Measurements from ENCODE around the gene CD72. TPM values are rescaled to one million over a fixed set of nuclear protein-coding genes. Genes with fewer than 3 reads are reported as not detected.

Gene CD72
- polyA plus RNA-seq, 1 experiment, result 1.7 TPM

DNA sequence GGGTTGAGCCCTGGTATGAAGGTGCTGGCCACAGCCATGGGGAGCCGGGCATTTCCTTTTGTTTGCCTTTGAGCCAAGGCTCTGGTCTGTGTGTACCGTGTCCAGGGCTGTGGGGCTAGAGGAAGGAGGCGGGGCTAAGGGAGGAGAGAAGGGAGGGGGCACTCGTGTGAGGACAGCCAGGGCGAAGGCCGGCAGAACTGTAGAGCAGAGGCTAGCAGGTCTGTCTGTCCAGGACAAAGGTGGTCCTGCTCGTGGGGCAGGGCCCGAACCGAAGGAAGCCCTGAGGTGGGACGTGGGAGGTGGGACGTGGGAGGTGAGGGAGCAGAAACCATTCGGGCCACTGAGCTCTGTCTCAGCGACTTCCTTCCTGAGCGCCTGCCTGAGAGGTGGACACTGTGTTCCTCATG is 54.4 kb downstream of the CD72 start:
- ChIA-PET POLR2A (no interaction called here), CTCF (interaction anchor here (1.0 kb wide), 1 partner anchor 42 kb away, joined by 4 read pairs; no protein-coding TSS in a partner anchor)
- no peak overlapping the region for H3K4me3 ChIP-seq (ENCODE audit: low read depth, low read length)
- DNase-seq (ENCODE audit: low read depth), result no peak
- TF ChIP-seq, protein P1, sequence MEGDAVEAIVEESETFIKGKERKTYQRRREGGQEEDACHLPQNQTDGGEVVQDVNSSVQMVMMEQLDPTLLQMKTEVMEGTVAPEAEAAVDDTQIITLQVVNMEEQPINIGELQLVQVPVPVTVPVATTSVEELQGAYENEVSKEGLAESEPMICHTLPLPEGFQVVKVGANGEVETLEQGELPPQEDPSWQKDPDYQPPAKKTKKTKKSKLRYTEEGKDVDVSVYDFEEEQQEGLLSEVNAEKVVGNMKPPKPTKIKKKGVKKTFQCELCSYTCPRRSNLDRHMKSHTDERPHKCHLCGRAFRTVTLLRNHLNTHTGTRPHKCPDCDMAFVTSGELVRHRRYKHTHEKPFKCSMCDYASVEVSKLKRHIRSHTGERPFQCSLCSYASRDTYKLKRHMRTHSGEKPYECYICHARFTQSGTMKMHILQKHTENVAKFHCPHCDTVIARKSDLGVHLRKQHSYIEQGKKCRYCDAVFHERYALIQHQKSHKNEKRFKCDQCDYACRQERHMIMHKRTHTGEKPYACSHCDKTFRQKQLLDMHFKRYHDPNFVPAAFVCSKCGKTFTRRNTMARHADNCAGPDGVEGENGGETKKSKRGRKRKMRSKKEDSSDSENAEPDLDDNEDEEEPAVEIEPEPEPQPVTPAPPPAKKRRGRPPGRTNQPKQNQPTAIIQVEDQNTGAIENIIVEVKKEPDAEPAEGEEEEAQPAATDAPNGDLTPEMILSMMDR (IDR thresholded peaks at IDR 0.05; ENCODE audit: insufficient read depth, low read depth, low read length), result no peak
- no peaks in the 10 kb centered on the region for H3K27me3 ChIP-seq (ENCODE audit: control insufficient read depth, insufficient read depth, low read length)
- peaks cover 30% of the 10 kb centered on the region for H3K36me3 ChIP-seq (ENCODE audit: control insufficient read depth, insufficient read depth, low read length)

DNA sequence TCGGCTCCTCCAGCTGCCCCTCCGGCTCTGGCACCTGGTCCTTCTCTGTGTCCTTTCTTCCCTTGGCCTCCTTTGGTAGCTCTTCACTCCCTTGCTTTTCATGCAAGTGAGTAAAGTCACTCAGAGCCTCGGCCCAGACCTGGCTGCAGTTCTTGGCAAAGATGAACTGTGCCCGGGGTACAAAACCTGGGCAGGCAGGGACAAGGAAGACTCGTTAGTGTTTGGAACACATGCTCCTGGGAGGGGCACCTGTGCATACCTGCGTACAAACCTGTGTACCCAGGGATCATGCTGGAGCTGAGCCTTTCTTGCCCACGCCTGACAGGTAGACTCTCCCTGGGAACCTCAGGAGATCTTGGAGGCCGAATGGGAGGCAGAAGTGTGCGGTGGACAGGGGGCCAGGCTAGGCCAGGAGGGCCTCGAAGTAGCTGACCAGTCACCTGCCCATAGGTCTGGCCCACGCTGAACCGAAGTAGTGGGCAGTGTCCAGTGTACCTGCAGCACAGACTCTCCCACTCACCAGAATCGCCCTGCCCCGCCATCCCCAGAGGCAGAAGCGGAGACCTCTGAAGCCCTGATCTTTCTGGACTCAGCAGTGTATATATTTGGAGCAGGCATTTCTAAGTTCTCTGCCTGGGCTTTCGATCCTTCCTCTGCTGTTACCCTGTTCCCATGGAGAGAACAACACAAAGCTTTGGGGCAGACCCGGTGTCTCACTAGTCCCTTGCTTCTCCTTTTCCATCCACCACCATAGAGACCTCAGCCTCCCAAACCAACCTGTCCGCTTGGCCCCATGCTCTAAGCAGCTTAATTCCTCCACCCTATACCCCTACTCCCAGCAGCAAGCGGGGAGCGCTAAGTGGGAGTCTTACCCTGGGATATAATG is 55.1 kb downstream of the CD72 start:
- POLR2A ChIA-PET, result interaction anchor here (0.6 kb wide), 1 partner anchor 24 kb away, joined by 3 read pairs; no protein-coding TSS in a partner anchor
- no peak for DNase-seq (ENCODE audit: low read depth)

DNA sequence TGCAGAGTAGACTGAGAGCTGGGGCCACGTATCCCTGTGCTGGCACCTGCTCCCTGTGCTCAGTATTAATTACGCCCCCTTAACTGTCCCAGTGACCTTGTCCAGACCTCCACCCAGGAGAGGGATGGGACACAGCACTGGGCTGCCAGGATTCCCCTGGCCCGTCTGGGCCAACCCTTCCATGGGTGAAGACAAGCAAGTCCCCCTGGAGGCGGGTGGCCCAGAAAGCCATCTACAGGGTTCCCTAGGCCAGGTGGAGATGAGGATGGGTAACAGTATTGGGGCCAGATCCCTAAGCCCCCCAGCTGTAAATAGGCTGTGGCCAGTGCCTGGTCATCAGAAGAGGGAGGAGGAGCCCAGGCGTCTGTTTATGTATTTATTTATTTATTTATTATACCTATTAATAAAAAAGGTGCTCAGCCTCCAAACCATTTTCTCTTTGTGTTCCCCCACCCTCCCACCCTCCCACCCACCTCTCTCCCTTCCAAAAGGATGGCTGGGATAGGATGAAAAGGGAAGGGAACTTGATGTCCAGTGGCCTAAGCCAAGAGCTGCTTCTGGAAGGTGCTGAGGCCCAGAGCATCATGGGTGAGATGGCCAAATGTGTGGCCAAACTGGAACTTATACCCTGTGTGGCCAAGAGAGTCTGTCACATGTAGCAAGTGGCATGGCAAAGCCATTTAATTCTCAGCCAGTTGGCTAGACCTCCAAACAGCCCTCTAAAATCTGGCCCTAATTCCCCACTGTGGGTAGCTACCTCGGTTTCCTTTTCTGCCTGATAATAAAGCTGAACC is 56.5 kb downstream of the CD72 start:
- ChIA-PET CTCF (interaction anchor here (0.7 to 1.3 kb wide), 3 partner anchors 8 to 465 kb away, joined by 3 to 5 read pairs (median 3); partner anchors contain the start of gene PIGO), POLR2A (no interaction called here)
- no peak for DNase-seq (ENCODE audit: low read depth)
- Histone ChIP-seq H3K4me3 (ENCODE audit: low read depth, low read length) (no peak overlapping the region), H3K27me3 (ENCODE audit: control insufficient read depth, insufficient read depth, low read length) (no peaks in the 10 kb centered on the region), H3K36me3 (ENCODE audit: control insufficient read depth, insufficient read depth, low read length) (peaks cover 47% of the 10 kb centered on the region)
- TF ChIP-seq, protein P1 (IDR thresholded peaks at IDR 0.05; ENCODE audit: insufficient read depth, low read depth, low read length), result no peak

More for the DNA sequence above, 55.1 kb downstream of the CD72 start:
- Histone ChIP-seq H3K4me3 (ENCODE audit: low read depth, low read length) (no peak overlapping the region), H3K36me3 (ENCODE audit: control insufficient read depth, insufficient read depth, low read length) (peaks cover 35% of the 10 kb centered on the region), H3K27me3 (ENCODE audit: control insufficient read depth, insufficient read depth, low read length) (no peaks in the 10 kb centered on the region)
- TF ChIP-seq, protein P1 (IDR thresholded peaks at IDR 0.05; ENCODE audit: insufficient read depth, low read depth, low read length), result no peak
- CTCF ChIA-PET, result interaction anchor here (1.0 to 1.1 kb wide), 2 partner anchors 10 to 42 kb away, joined by 4 to 5 read pairs; no protein-coding TSS in a partner anchor

DNA sequence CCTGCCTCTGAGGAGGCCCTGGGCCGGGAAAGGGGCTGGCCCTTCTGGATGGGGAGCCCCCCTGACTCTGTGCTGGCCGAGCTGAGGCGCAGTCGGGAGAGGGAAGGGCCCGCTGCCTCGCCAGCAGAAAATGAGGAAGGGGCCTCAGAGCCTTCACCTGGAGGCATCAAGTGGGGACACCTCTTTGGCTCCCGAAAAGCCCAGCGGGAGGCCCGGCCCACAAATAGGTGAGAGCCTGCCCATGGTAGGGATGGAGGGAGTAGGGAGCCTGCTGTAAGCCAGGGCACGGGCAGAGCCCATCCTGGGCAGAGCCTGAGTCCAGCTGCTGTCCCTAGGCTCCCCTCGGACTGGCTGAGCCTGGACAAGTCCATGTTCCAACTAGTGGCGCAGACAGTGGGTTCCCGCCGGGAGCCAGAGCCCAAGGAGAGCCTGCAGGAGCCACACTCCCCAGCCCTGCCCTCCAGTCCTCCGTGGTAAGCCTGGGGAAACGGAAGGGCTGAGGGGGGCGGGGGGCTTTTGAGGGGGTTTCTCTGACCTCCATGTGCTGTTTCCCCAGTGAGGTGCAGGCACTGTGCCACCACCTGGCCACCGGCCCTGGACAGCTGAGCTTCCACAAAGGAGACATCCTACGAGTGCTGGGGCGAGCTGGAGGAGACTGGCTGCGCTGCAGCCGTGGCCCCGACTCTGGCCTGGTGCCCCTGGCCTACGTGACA is 57.4 kb downstream of the CD72 start:
- H3K36me3 ChIP-seq (ENCODE audit: control insufficient read depth, insufficient read depth, low read length), result peaks cover 54% of the 10 kb centered on the region
- POLR2A ChIA-PET, result no interaction called here
- no peak overlapping the region for H3K4me3 ChIP-seq (ENCODE audit: low read depth, low read length)
- CTCF ChIA-PET, result no interaction called here
- TF ChIP-seq, protein P1 (IDR thresholded peaks at IDR 0.05; ENCODE audit: insufficient read depth, low read depth, low read length), result no peak
- H3K27me3 ChIP-seq (ENCODE audit: control insufficient read depth, insufficient read depth, low read length), result no peaks in the 10 kb centered on the region
- no peak for DNase-seq (ENCODE audit: low read depth)

Small RNA genes lying within 50 kb of the gene (small RNA-seq; reads per million reads assigned to genes)
- gene MIR4667 (ENCODE audit: insufficient read length, low read depth, low replicate concordance), result not detected
- gene RMRP (ENCODE audit: insufficient read length, low read depth, low replicate concordance), result not detected
- gene RPS29P17 (ENCODE audit: insufficient read length, low read depth, low replicate concordance), result not detected

Other genes with a start within 250 kb of the CD72 start
- gene RUSC2, start 128.3 kb downstream of the CD72 start, polyA plus RNA-seq (2011; rRNA removed), result 19.6 and 43.3 TPM in 2 replicates
- gene TESK1, start 13.2 kb downstream of the CD72 start, polyA plus RNA-seq (2011; rRNA removed), result 23.2 and 32.6 TPM in 2 replicates
- gene SIT1, start 32.5 kb upstream of the CD72 start, polyA plus RNA-seq (2011; rRNA removed), result not detected in 2 replicates
- 235 and 1,738 TPM in 2 replicates for gene RMRP, start 39.6 kb upstream of the CD72 start, polyA plus RNA-seq (2011; rRNA removed)
- gene CCDC107, start 39.9 kb upstream of the CD72 start, polyA plus RNA-seq (2011; rRNA removed), result 22.0 and 27.9 TPM in 2 replicates
- 2.7 and 4.1 TPM in 2 replicates for gene ARHGEF39, start 46.8 kb upstream of the CD72 start, polyA plus RNA-seq (2011; rRNA removed)
- gene CA9, start 55.5 kb upstream of the CD72 start, polyA plus RNA-seq (2011; rRNA removed), result 0.13 and 0.32 TPM in 2 replicates
- gene TPM2, start 71.5 kb upstream of the CD72 start, polyA plus RNA-seq (2011; rRNA removed), result 1,727 and 2,061 TPM in 2 replicates
- 215 and 399 TPM in 2 replicates for gene TLN1, start 113.8 kb upstream of the CD72 start, polyA plus RNA-seq (2011; rRNA removed)
- 67.9 and 75.8 TPM in 2 replicates for gene CREB3, start 114.3 kb upstream of the CD72 start, polyA plus RNA-seq (2011; rRNA removed)
- 30.3 and 44.1 TPM in 2 replicates for gene GBA2, start 130.8 kb upstream of the CD72 start, polyA plus RNA-seq (2011; rRNA removed)
- gene RGP1, start 130.9 kb upstream of the CD72 start, polyA plus RNA-seq (2011; rRNA removed), result 17.4 and 19.7 TPM in 2 replicates
- not detected in 2 replicates for gene MSMP, start 135.9 kb upstream of the CD72 start, polyA plus RNA-seq (2011; rRNA removed)
- 30.1 and 33.4 TPM in 2 replicates for gene NPR2, start 173.2 kb upstream of the CD72 start, polyA plus RNA-seq (2011; rRNA removed)
- gene SPAG8, start 193.8 kb upstream of the CD72 start, polyA plus RNA-seq (2011; rRNA removed), result 0.50 and 0.85 TPM in 2 replicates
- 20.9 and 30.0 TPM in 2 replicates for gene HINT2, start 196.6 kb upstream of the CD72 start, polyA plus RNA-seq (2011; rRNA removed)
- gene FAM221B, start 210.3 kb upstream of the CD72 start, polyA plus RNA-seq (2011; rRNA removed), result not detected in 2 replicates
- 3.4 and 5.6 TPM in 2 replicates for gene TMEM8B, start 210.8 kb upstream of the CD72 start, polyA plus RNA-seq (2011; rRNA removed)

Data from BJ (cell line).